Measurements from ENCODE around the gene RBM23. TPM values are rescaled to one million over a fixed set of nuclear protein-coding genes. Genes with fewer than 3 reads are reported as not detected.

The RBM23 gene
- total RNA-seq, 1 experiment from 2014 or later = 42.4 TPM

DNA sequence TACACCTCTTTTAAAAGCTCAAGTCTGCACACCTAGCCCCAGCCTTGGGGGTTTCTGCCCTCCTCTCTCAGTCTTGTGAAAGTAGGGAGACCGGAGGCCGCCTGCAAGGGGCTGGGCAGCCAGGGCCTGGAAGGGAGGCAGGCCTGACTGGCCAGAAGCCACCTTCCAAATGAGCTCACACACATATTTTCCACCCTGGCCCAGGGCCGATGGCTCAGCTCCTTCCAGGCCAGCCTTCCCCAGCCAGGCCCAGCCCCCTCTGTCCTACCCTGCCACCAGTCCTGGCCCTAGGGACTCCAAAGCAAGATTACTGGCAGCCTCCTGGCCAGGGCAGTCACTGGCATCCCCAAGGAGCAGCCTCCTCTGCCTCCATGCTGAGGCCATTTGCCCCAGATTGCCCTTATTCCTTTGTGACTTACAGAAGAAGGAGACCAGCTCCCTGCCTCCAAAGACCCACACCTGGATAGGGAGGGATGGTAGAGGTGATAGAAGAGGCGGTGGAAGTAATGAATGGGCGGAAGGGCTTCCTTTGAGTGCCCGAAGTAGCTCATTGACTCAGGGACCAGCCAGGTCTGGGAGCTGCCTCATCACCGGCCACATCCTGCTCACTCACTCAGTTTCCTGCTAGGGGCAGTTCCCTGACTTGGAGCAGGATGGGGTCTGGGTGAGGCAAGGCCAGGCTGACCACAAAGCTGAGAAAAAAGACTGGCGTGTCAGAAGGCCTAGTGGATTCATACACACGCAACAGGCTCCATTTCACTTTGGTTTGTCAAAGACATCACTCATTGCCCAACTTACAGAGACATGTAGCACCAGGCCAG lies 67.8 kb downstream of the RBM23 start (continued):
- TF ChIP-seq, protein P1, sequence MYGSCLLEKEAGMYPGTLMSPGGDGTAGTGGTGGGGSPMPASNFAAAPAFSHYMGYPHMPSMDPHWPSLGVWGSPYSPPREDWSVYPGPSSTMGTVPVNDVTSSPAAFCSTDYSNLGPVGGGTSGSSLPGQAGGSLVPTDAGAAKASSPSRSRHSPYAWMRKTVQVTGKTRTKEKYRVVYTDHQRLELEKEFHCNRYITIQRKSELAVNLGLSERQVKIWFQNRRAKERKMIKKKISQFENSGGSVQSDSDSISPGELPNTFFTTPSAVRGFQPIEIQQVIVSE (CRISPR knock-in tag; IDR thresholded peaks at IDR 0.05; ENCODE audit: borderline replicate concordance) = no peak
- TF ChIP-seq ETV6 (CRISPR knock-in tag; IDR thresholded peaks at IDR 0.05) (no peak), TEAD1 (CRISPR knock-in tag; IDR thresholded peaks at IDR 0.05) (no peak), ESRRA (CRISPR knock-in tag; IDR thresholded peaks at IDR 0.05; ENCODE audit: borderline replicate concordance) (no peak), ZSCAN18 (CRISPR knock-in tag; IDR thresholded peaks at IDR 0.05) (no peak), FOXJ3 (CRISPR knock-in tag; IDR thresholded peaks at IDR 0.05; ENCODE audit: borderline replicate concordance) (no peak)
- TF ChIP-seq, protein P2, sequence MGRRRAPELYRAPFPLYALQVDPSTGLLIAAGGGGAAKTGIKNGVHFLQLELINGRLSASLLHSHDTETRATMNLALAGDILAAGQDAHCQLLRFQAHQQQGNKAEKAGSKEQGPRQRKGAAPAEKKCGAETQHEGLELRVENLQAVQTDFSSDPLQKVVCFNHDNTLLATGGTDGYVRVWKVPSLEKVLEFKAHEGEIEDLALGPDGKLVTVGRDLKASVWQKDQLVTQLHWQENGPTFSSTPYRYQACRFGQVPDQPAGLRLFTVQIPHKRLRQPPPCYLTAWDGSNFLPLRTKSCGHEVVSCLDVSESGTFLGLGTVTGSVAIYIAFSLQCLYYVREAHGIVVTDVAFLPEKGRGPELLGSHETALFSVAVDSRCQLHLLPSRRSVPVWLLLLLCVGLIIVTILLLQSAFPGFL (CRISPR knock-in tag; IDR thresholded peaks at IDR 0.05; ENCODE audit: borderline replicate concordance) = no peak
- TF ChIP-seq, protein P3, sequence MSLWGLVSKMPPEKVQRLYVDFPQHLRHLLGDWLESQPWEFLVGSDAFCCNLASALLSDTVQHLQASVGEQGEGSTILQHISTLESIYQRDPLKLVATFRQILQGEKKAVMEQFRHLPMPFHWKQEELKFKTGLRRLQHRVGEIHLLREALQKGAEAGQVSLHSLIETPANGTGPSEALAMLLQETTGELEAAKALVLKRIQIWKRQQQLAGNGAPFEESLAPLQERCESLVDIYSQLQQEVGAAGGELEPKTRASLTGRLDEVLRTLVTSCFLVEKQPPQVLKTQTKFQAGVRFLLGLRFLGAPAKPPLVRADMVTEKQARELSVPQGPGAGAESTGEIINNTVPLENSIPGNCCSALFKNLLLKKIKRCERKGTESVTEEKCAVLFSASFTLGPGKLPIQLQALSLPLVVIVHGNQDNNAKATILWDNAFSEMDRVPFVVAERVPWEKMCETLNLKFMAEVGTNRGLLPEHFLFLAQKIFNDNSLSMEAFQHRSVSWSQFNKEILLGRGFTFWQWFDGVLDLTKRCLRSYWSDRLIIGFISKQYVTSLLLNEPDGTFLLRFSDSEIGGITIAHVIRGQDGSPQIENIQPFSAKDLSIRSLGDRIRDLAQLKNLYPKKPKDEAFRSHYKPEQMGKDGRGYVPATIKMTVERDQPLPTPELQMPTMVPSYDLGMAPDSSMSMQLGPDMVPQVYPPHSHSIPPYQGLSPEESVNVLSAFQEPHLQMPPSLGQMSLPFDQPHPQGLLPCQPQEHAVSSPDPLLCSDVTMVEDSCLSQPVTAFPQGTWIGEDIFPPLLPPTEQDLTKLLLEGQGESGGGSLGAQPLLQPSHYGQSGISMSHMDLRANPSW (CRISPR knock-in tag; conservative IDR thresholded peaks at IDR 0.05; ENCODE audit: low read depth) = no peak

- H3K27ac Mint-ChIP-seq = 0 out of 2 replicates have a peak overlapping the region, but pooled peaks have one; percentile 57
- peaks cover 18% of the 10 kb centered on the region for H3K36me3 Mint-ChIP-seq
- H3K27me3 Mint-ChIP-seq (ENCODE audit: low read depth) = no peaks in the 10 kb centered on the region
- ATAC-seq (no peak), DNase-seq (ENCODE audit: low spot score) (no peak)
- peaks cover 25% of the 10 kb centered on the region for H3K4me1 Mint-ChIP-seq
- ChIA-PET CTCF (interaction anchor here (0.5 to 10.1 kb wide), 10 partner anchors 13 to 292 kb away, joined by 3 to 280 read pairs (median 4); partner anchors contain the start of genes LRP10, MMP14 and MRPL52), POLR2A (interaction anchor here (1.4 to 2.4 kb wide), 5 partner anchors 10 to 26 kb away, joined by 3 to 10 read pairs (median 7); partner anchors contain the start of gene LRP10)
- no peak overlapping the region for H3K4me3 Mint-ChIP-seq
- TF ChIP-seq JAZF1 (CRISPR knock-in tag; IDR thresholded peaks at IDR 0.05) = no peak
- TF ChIP-seq, protein P1 (CRISPR knock-in tag; IDR thresholded peaks at IDR 0.05; ENCODE audit: borderline replicate concordance) = no peak
- TF ChIP-seq ZNF317 (CRISPR knock-in tag; IDR thresholded peaks at IDR 0.05; ENCODE audit: borderline replicate concordance, low read depth) = no peak
- TF ChIP-seq OVOL2 (CRISPR knock-in tag; IDR thresholded peaks at IDR 0.05; ENCODE audit: borderline replicate concordance) = no peak
- no peak for TF ChIP-seq GRHL2 (CRISPR knock-in tag; IDR thresholded peaks at IDR 0.05; ENCODE audit: insufficient replicate concordance, severe bottlenecking)
- TF ChIP-seq, protein P3 (CRISPR knock-in tag; conservative IDR thresholded peaks at IDR 0.05; ENCODE audit: low read depth) = no peak
- no peaks in the 10 kb centered on the region for H3K9me3 Mint-ChIP-seq
Observed at GRCh38 chr14:22849212-22849819, 69.6 kb downstream of the RBM23 start.

All from WTC11 (cell line).